GM12801 (cell line): ENCODE measurements around the gene FHOD3.

Experiments
- CTCF ChIP-seq: IDR thresholded peaks from one replicate; pipeline ENCODE4 v1.5.1; 2011; ENCODE audit warnings: control low read depth; ENCODE audit not compliant: insufficient read length; ENCODE audit errors: extremely low read depth

The FHOD3 gene

GRCh38 chr18:36401462-36401861 lies 103.9 kb downstream of the FHOD3 start:
- no peak for TF ChIP-seq CTCF

GRCh38 chr18:36402765-36403396 lies 105.4 kb downstream of the FHOD3 start:
- no peak for TF ChIP-seq CTCF

- TF ChIP-seq CTCF = no peak
Observed at GRCh38 chr18:36403896-36404820, 106.6 kb downstream of the FHOD3 start.

GRCh38 chr18:36405611-36406010 lies 108.1 kb downstream of the FHOD3 start:
- no peak for TF ChIP-seq CTCF

GRCh38 chr18:36406805-36407204 lies 109.3 kb downstream of the FHOD3 start:
- TF ChIP-seq CTCF = no peak

GRCh38 chr18:36408606-36409005 lies 111.1 kb downstream of the FHOD3 start:
- TF ChIP-seq CTCF = no peak

GRCh38 chr18:36409779-36410178 lies 112.3 kb downstream of the FHOD3 start:
- no peak for TF ChIP-seq CTCF
